GM18861 (cell line): ENCODE data around the gene SPECC1L.

Source experiments
- ATAC-seq: cut with Tn5 transposase; IDR thresholded peaks from one replicate; pipeline ENCODE4 v1.9.1; 2021; ENCODE audit not compliant: unreplicated experiment

SPECC1L gene

DNA sequence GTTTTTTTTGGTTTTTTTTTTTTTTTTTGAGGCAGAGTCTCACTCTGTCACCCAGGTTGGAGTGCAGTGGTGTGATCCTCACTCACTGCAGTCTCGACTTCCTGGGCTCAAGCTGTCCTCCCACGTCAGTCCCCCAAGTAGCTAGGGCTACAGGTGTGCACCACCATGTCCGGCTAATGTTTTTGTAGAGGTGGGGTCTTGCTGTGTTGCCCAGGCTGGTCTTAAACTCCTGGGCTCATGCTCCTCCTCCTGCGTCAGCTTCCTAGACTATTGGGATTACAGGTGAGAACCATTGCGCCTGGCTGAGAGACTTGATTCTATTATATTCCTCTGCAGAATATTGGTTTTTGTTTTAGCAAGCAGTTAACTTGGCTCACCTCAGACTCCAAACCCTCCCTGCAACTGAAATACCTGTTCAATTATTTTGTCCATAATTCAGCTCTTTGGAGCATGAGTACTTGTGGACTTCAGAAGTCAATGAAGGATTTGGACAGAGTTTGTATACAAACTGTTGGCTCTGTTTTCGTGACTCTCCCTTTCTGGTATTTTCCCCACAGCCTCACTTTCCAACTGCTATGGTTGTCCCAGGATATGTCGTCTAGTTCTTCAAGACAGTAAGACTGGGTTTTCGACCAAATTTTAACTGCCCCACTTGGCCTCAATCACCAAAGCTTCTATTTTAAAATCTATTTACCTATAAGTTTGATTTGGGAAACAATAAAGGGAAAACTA, 87.6 kb downstream of the SPECC1L start:
- no peak for ATAC-seq

DNA sequence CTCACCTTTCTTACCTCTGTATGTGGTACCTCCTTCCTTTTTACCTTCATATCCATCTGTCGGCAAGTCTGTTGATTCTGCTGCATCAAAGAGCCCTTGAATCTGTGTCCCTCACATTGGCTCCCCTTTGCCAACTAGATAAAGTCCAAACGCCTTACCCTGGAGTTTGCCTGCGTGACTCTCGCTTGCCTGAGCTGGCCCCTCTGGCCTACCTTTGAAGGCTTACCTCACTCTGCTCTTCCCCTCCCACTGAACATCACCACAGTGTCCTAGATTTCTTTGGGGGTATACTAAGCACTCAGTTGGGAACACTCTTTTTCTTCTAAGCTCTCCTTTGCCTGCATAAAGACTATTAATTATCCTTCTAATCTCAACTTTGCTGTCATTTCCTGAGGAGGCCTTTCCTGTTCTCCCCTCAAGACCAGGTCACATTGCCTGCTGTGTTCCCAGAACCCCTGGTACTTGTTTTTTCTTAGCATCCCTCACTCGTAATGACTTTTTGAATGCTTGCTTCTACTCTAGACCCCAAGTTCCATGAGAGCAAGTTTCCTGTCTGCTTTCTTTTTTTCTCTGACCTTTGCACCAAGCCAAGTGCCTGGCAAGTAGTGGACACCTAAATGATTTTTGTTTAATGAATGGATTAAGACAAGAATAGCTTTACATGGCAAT, 89.0 kb downstream of the SPECC1L start:
- no peak for ATAC-seq

DNA sequence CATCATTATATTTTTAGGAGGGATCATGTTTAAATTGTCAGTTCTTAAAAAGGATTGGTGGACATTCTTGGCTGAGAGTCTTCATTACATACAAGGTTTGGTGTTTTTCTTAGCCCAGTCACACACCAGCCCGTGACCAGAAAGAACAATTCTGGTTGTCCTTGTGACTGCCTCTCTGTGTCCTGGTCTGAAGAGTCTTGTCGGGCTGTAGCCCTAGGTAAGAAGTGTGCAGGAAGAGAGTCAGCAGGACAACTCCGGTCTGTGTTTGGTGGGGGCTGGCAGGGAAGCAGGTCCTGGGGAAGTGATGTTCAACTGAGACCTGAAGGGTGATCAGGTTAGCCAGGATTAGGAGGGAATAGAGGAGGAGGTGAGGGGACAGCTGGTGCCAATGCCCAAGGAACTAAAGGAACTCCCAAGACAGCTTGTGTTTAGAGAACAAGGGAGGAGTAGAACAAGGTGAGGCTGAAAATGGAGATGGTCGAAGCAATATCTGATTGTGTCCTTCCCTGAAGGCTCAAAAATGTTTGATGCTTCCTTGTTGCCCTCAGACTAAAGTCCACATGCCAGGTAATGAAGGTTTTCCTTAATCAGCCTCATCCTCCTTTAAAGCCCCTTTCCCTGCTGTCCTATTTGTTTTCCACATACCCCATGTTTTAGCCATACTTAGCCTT, 91.5 kb downstream of the SPECC1L start:
- ATAC-seq, result no peak

DNA sequence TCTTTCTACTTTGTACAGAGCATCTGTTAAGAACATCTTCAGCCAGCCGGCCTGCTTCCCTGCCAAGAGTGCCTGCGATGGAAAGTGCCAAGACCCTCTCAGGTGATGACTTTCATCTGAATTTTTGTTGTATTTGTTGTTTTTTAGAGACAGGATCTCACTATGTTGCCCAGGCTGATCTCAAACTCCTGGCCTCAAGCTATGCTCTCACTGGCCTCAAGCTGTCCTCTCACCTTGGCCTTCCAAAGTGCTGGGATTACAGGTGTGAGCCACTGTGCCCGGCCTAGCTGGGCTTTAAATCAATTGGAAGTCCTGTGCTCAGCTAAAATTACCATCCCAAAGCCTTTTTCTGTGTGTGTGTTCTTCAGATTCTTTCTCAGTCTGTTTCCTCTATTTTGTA, 92.6 kb downstream of the SPECC1L start:
- ATAC-seq, result no peak

DNA sequence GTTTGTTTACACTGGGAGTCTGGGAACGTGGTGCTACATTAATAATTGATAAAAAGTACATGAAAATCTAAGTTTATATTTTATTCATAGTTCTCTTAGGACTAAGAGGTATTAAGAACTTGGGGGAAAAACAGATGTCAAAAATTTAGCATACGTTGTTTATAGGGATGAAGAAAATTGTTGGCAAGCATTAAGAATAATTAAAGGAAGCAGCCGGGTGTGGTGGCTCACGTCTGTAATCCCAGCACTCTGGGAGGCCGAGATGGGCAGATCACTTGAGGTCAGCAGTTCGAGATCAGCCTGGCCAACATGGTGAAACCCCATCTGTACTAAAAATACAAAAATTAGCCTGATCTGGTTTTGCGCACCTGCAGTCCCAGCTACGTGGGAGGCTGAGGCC, 96.1 kb downstream of the SPECC1L start:
- no peak for ATAC-seq

DNA sequence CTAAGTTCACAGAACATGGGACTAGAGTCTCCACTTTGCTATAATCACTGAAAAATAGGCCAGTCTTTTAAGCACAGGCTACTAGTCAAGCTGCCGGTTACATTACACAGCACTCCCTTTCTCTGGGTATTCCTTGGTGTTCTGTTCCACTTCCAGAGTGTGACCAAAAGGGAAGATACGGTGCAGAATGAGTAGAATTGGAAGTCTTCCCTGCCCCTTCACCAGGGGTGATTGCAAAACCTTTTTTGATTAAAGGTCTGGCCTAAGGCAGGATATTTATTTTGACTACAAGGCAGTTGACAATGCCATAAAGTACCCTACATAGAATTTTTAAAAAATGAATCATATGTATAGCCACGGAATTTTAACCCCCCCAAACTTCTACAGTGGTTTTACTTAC, 97.2 kb downstream of the SPECC1L start:
- ATAC-seq, result no peak

DNA sequence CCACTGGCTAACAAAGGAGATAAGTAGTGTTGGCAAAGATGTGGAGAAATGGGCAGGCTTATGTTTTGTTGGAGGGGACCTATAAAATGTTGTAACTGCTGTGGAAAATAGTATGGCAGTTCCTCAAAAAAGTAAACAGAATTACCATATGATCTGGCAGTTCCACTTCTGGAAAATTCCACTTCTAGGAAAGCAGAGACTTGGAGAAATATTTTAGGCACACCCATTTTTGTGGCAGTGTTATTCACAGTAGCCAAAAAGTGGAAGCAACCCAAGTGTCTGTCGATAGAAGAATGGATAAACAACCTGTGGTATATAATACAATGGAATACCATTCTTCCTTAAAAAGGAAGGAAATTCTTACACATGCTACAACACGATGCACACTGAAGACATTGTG, 99.8 kb downstream of the SPECC1L start:
- no peak for ATAC-seq

DNA sequence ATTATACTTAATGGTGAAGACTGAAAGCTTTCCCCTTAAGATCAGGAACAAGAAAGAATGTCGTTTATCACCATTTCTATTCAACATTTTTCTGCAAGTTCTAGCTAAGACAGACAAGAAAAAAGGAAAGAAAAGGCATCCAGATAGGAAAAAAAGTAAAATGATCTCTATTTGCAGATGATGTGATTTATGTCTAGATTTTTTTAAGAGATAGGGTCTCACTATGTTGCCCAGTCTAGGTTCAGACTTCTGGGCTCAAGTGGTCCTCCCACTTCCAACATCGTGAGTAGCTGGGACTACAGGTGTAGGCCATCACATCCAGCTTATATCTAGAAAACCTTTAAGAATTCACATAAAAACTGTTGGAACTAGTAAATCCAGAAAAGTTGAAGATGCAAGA, 105.4 kb downstream of the SPECC1L start:
- no peak for ATAC-seq

DNA sequence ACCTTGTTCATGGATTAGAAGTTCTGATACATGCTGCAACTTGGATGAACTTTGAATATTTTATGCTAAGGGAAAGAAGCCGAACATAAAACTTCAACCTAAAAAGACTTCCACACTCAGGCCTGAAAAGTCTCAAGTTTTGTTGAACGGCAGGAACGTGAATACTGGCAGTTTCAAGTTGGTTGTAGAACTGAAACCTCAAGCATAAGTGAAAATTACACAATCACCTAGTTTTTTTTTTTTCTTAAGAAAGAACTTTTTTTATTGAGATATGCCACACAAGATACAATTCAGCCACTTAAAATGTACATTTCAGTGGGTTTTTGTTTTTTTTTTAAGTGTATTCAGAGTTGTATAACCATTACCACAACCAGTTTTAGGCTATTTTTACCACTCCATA, 106.0 kb downstream of the SPECC1L start:
- no peak for ATAC-seq

DNA sequence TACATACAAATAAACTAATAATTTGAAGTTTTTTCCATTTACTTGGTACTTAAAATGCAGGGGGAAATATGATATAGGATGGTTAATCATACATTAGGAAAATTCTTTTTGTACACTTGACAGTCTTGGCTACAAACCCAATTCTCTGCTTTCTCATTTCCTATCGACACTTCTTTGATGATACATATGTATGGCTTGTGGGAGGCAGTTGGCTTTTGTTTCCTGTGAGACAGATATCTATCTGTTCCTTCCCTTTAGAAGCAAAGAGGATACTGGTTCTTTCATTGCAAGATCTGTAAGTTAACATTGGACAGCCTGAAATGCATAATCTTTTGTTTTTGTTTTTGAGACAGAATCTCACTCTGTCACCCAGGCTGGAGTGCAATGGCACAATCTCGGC, 108.9 kb downstream of the SPECC1L start:
- no peak for ATAC-seq

DNA sequence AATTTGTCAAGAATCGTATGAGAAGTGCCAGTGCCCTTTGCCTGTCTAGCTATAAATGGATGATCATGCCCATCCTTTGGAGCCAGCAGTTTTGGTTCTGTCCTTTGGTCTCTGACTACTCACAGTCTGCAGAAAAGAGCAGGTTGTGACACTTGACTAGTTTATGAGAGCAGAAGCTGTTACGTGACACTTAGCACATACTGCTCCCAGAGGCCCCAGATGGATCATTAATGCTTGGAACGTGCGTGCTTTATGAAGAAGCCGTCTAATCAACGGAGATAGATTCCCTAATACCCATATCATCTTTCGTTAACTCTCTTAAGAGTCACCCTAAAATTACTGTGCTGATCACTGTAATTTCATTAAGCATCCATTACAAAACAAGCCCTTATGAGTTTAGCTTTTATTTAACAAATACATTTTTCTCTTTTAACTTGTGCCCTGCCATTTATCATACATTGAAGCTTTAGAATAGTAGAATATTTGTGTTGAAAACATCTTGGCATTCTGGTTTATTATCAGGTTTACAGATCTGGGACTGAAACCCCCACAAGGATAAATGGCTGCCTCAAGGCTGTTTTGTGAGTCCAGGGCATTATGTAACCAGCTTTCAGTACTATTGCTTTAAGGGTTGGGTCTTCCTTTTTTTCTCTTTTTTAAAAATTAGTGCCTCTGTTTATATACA, 109.7 kb downstream of the SPECC1L start:
- no peak for ATAC-seq

DNA sequence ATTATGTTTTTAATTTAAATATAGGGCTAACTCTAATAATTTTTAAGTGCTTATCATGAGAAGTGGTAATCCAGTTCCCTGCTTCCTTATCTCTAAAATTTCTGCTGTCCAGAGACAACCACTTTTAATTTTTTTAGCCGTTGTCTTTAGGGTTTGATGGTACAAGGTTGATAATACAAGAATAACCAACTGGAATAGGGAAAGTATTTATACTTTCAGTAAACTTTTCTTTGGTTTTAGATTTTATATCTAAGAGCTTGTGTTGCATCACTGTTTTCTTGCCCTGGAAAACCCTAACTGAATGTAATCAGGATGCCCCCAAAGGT, 110.2 kb downstream of the SPECC1L start:
- ATAC-seq, result no peak

DNA sequence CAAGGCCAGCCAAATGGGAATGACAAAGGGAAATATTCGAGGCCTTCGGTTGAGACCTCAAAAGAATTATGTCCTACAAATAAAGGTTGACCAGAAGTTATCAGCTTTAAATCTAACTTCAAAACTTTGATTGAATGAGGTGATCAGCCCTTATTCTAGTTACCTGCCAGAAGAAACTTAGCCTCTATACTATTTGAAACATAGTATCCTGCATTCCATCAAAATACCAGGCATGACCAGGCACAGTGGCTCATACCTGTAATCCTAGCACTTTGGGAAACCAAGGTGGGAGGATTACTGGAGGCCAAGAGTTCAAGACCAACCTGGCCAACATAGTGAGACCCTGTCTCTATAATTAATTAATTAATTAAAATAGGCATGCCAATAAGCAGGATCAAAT, 112.4 kb downstream of the SPECC1L start:
- ATAC-seq, result no peak

DNA sequence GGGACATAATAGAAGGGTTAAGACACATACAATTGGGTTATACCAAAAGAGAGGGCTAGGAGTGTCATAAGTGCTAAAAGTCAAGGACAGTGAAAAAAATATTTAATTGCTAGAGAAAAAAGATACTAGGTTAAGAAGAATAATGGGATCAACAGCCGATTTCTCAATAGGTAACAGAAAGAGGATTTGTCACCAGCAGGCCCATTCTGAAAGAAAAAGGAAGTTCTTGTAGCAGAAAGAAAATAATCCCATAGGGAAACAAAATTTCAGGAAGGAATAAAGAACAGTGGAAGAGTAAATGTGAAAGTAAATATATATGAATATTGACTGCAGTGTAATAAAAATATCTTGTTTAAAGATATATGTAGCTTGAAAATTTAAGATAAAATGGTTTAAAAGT, 113.5 kb downstream of the SPECC1L start:
- ATAC-seq, result no peak

DNA sequence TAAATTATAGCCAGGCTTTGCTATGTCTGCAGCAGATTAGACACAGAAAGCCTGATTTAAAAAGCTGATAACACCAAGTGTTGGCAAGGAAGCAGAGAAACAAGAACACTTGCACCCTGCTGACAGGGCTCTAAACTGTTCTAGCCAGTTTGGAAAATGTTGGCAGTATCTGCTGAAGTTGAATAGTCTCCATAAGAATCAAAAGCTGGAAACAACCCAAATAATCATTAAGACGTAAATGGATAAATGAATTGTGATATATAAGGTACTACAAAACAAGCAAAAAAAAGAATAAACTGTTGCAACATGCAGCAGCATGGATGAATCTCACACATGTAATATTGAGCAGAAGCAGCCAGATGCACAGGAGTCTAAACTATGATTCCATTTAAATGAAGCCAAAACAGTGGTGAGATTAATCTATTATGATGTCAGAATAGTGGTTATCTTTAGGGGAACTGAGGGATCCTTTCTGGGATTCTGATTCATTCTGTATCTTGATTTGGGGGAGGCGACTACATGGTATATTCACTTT, 116.4 kb downstream of the SPECC1L start:
- no peak for ATAC-seq

DNA sequence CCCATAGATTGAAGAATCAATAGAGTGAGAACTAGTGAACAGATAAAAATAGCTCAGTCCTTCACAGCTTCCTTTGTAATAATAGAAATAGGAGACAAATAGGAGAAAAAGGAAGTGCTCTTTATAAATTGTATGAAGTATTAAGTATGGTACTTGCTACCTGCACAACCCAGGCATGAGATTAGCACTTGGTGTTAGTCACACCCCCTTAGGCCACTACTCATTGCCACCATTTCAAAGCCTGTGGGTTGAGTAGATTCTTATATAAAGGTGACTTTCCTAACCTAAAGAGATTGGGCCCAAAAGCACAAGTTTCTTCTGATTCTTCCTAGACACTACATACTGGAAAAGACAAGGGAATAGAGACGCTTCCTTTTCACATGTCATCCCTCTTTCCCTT, 119.0 kb downstream of the SPECC1L start:
- ATAC-seq, result no peak

DNA sequence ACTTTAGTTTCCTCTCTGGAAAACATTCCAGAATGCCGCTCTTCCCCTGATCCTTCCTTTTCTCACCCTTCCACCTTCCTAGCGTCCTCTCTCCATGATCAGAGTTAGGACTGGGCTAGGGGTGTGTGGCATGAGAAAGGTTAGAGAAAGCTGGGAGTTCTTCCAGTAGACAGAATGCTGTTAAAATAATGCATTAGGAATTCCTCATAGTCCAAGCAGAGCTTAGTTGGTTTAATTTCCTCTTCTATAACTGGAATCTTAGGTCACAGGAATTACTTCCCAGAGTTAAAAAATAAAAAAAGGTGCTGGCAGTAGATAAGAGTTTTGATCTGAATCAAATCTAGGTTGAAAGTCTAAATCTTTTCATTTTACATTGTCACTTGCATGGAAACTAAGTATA, 119.5 kb downstream of the SPECC1L start:
- ATAC-seq, result no peak

DNA sequence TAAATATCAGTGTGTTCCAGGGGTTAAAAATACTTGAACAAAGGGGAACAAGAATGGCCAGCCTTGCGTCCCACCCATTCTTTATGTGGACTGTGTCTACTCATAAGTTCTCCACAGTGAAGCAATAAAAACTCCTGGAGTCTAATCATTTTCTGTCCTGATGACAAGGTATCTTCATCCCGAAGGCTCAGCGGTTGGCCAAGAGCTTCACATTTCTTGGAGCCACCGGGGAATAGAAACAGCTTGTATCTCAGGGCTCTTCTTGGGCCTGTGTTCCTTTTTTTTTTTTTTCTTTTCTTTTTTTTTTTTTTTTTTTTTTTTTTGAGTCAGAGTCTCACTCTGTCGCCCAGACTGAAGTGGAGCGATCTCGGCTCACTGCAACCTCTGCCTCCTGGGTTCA, 119.9 kb downstream of the SPECC1L start:
- no peak for ATAC-seq

DNA sequence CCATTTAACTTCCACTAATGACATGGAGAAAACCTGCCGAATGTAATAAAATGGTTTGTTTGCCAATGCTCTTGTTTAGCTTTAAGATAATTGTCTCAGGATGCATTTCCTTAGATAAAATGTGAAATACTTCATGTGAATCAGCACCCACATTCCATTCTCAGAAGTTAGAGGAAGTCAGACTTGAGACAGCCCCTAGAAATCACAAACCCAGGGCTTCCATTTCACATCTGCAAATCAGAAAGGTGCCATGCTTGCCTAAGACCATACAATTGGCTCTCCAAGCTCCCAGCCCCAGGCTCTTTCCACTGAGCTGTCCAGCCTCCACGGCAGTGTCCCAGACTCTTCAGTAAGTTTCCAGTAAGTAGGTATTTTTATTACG, 121.2 kb downstream of the SPECC1L start:
- no peak for ATAC-seq

DNA sequence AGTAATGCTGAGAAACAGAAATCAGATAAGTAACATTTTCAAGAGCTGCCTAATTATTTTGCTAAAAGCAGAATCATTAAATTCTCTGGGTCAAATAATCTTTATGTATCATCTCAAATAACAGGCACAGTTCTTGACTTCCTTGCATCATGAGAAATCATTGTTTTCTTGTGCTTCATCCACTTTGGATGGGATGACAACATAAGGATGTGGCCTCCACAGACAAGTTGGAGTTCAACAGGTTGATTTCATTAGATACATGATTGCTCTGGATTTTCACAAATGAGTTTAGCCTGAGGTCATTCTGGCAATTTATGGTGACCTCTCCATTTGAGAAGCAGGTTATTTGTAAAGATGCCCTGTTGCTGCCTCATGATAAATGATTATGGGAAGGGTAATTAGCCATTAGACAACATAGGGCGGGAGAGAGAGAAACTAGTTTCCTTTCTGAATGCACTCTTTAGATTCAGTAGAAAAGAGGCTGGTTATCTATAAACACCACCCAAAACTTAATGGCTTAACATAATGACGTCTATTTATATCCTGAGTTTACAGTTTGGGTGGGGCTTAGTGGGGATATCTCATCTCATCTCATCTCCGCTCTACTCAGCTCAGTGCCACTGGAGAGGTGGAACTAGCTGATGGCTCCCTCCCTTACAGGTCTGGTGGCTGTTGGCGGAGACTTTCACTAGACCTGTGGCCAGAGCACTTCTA, 121.7 kb downstream of the SPECC1L start:
- ATAC-seq, result no peak

DNA sequence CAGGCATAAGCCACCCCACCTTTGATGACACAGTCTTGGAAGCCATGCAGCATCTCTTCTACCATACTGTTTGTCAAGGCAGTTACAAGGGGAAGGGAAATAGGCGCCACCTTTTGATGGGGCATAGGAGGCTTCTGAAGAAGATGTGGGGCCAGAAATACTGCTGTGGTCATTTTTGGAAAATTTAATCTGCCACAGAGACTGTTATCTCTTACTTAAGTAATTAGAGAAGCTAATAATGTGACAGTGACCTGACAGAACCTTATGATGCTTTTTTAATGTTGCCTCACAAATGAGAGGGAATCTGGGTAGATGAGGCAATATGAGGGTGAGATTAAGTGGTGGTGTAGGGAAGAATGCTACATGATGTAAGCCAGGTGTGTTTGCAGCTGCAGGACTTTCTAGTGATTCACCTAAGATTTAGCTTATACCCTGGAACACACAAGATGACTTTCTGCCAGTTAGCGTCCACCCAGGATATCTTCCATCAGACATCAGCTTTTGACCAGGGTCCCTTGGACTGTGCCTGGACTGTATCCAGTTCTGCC, 122.5 kb downstream of the SPECC1L start:
- no peak for ATAC-seq
